WTC11 (cell line): ENCODE results near the gene SIGLEC1. TPM values are rescaled to one million over a fixed set of nuclear protein-coding genes. Genes with fewer than 3 reads are reported as not detected.
A peak's percentile ranks its signal among the peaks of the same experiment; 100 is the strongest.

Experiments used
- ATAC-seq: fragments of 200-7000 bp; cut with Tn5 transposase; 2 replicates; pipeline ENCODE4 v1.10.0; 2021; ENCODE audit warnings: mild to moderate bottlenecking, moderate library complexity
- CTCF ChIA-PET: fragments of 300-600 bp; sonication (Branson Sonifier 250); formaldehyde crosslinking; loops from one replicate; lab custom pipeline; 2021; ENCODE audit warnings: antibody characterized with exemption; lab: Charles Lee
- POLR2A ChIA-PET: fragments of 350-600 bp; sonication (Branson Sonifier 250); formaldehyde crosslinking; loops from one replicate; lab custom pipeline; 2021; ENCODE audit warnings: antibody characterized with exemption; lab: Charles Lee
- DNase-seq: peaks from one replicate; pipeline ENCODE4 v3.0.0; 2021; ENCODE audit warnings: low spot score
- H3K27ac Mint-ChIP-seq: 2 replicates; pipeline ENCODE4 v1.8.0; 2021; ENCODE audit warnings: mixed read lengths
- H3K27me3 Mint-ChIP-seq: 2 replicates; pipeline ENCODE4 v1.8.0; 2021; ENCODE audit warnings: low read depth, mild to moderate bottlenecking, moderate library complexity, mixed read lengths
- H3K36me3 Mint-ChIP-seq: 2 replicates; pipeline ENCODE4 v1.8.0; 2021; ENCODE audit warnings: mixed read lengths
- H3K4me1 Mint-ChIP-seq: 2 replicates; pipeline ENCODE4 v1.8.0; 2022; ENCODE audit warnings: mixed read lengths
- H3K4me3 Mint-ChIP-seq: 2 replicates; pipeline ENCODE4 v1.8.0; 2021; ENCODE audit warnings: mild to moderate bottlenecking, moderate library complexity, mixed read lengths
- H3K9me3 Mint-ChIP-seq: 2 replicates; pipeline ENCODE4 v1.8.0; 2021; ENCODE audit warnings: mixed read lengths
- AR ChIP-seq: fragments of 250-450 bp; sonication (Bioruptor Pico); IDR thresholded peaks from 2 replicates; pipeline ENCODE4 v1.9.0; 2021; ENCODE audit warnings: mild to moderate bottlenecking
- ATF2 ChIP-seq: sonication (generic); formaldehyde crosslinking; IDR thresholded peaks from 2 replicates; pipeline ENCODE4 v1.8.1; 2022; ENCODE audit warnings: low read depth, missing genetic modification reagents, borderline replicate concordance
- HMGXB4 ChIP-seq: sonication (generic); formaldehyde crosslinking; IDR thresholded peaks from 2 replicates; pipeline ENCODE4 v1.8.1; 2023; ENCODE audit warnings: mild to moderate bottlenecking, moderate library complexity, missing genetic modification reagents
- JAZF1 ChIP-seq: fragments of 250-450 bp; sonication (Bioruptor Pico); IDR thresholded peaks from 2 replicates; pipeline ENCODE4 v1.9.0; 2021; ENCODE audit warnings: moderate library complexity, mild to moderate bottlenecking, inconsistent platforms
- PRRX2 ChIP-seq: fragments of 250-450 bp; sonication (Bioruptor Pico); IDR thresholded peaks from 2 replicates; pipeline ENCODE4 v1.8.0; 2021; ENCODE audit warnings: mild to moderate bottlenecking
- RELA ChIP-seq: sonication (generic); formaldehyde crosslinking; IDR thresholded peaks from 2 replicates; pipeline ENCODE4 v1.8.1; 2022; ENCODE audit warnings: missing genetic modification reagents, mild to moderate bottlenecking, borderline replicate concordance
- SMAD4 ChIP-seq: sonication (generic); formaldehyde crosslinking; IDR thresholded peaks from 2 replicates; pipeline ENCODE4 v1.8.0; 2022; ENCODE audit warnings: mild to moderate bottlenecking, missing genetic modification reagents
- SOX15 ChIP-seq: fragments of 250-450 bp; sonication (Bioruptor Pico); IDR thresholded peaks from 2 replicates; pipeline ENCODE4 v1.9.0; 2021; ENCODE audit warnings: mild to moderate bottlenecking
- TCF7 ChIP-seq: sonication (generic); formaldehyde crosslinking; IDR thresholded peaks from 2 replicates; pipeline ENCODE4 v1.8.0; 2022; ENCODE audit warnings: mild to moderate bottlenecking, low read depth, missing genetic modification reagents, moderate library complexity
- TEAD4 ChIP-seq: sonication (generic); formaldehyde crosslinking; IDR thresholded peaks from 2 replicates; pipeline ENCODE4 v1.8.0; 2022; ENCODE audit warnings: mild to moderate bottlenecking, missing genetic modification reagents
- ZBTB21 ChIP-seq: sonication (generic); formaldehyde crosslinking; IDR thresholded peaks from 2 replicates; pipeline ENCODE4 v1.8.1; 2023; ENCODE audit warnings: mild to moderate bottlenecking, missing genetic modification reagents, borderline replicate concordance
- ZNF121 ChIP-seq: sonication (generic); formaldehyde crosslinking; IDR thresholded peaks from 2 replicates; pipeline ENCODE4 v1.8.0; 2023; ENCODE audit warnings: missing genetic modification reagents
- ZNF263 ChIP-seq: sonication (generic); formaldehyde crosslinking; IDR thresholded peaks from 2 replicates; pipeline ENCODE4 v1.8.1; 2022; ENCODE audit warnings: low read depth, mild to moderate bottlenecking, moderate library complexity, missing genetic modification reagents
- total RNA-seq: library from RNA; stranded (reverse); gene quantifications from 3 replicates; pipeline ENCODE4 v1.2.3, GENCODE V29; 2021
- TF ChIP-seq, protein P1 (sequence below): sonication (generic); formaldehyde crosslinking; IDR thresholded peaks from 2 replicates; pipeline ENCODE4 v1.8.0; 2023; ENCODE audit warnings: missing genetic modification reagents, mild to moderate bottlenecking, borderline replicate concordance
- TF ChIP-seq, protein P2 (sequence below): sonication (generic); formaldehyde crosslinking; IDR thresholded peaks from 2 replicates; pipeline ENCODE4 v1.8.1; 2023; ENCODE audit warnings: mild to moderate bottlenecking, missing genetic modification reagents, moderate library complexity
- TF ChIP-seq, protein P3 (sequence below): sonication (generic); formaldehyde crosslinking; IDR thresholded peaks from 2 replicates; pipeline ENCODE4 v1.8.1; 2023; ENCODE audit warnings: mild to moderate bottlenecking, missing genetic modification reagents, borderline replicate concordance

Gene SIGLEC1
- total RNA-seq, 1 experiment from 2014 or later = 0.04 TPM

- Mint-ChIP-seq H3K9me3 (no peaks in the 10 kb centered on the region), H3K27me3 (peaks cover 38% of the 10 kb centered on the region), H3K4me3 (no peak overlapping the region), H3K36me3 (no peaks in the 10 kb centered on the region), H3K4me1 (peaks cover 30% of the 10 kb centered on the region), H3K27ac (no peak overlapping the region)
- DNase-seq (peak; percentile 38), ATAC-seq (peak; percentile 29)
- ChIA-PET POLR2A (no interaction called here), CTCF (interaction anchor here (0.7 to 6.4 kb wide), 18 partner anchors 11 to 111 kb away, joined by 3 to 56 read pairs (median 4); partner anchors contain the start of genes ADAM33, ADISSP, HSPA12B and SIGLEC1)
- TF ChIP-seq ZNF121 (no peak), TEAD4 (CRISPR knock-in tag) (no peak), RELA (CRISPR knock-in tag) (no peak), SMAD4 (CRISPR knock-in tag) (no peak), JAZF1 (CRISPR knock-in tag) (no peak), ZNF263 (CRISPR knock-in tag) (no peak), HMGXB4 (no peak), PRRX2 (CRISPR knock-in tag) (no peak), SOX15 (CRISPR knock-in tag) (no peak)
- TF ChIP-seq, protein P1, sequence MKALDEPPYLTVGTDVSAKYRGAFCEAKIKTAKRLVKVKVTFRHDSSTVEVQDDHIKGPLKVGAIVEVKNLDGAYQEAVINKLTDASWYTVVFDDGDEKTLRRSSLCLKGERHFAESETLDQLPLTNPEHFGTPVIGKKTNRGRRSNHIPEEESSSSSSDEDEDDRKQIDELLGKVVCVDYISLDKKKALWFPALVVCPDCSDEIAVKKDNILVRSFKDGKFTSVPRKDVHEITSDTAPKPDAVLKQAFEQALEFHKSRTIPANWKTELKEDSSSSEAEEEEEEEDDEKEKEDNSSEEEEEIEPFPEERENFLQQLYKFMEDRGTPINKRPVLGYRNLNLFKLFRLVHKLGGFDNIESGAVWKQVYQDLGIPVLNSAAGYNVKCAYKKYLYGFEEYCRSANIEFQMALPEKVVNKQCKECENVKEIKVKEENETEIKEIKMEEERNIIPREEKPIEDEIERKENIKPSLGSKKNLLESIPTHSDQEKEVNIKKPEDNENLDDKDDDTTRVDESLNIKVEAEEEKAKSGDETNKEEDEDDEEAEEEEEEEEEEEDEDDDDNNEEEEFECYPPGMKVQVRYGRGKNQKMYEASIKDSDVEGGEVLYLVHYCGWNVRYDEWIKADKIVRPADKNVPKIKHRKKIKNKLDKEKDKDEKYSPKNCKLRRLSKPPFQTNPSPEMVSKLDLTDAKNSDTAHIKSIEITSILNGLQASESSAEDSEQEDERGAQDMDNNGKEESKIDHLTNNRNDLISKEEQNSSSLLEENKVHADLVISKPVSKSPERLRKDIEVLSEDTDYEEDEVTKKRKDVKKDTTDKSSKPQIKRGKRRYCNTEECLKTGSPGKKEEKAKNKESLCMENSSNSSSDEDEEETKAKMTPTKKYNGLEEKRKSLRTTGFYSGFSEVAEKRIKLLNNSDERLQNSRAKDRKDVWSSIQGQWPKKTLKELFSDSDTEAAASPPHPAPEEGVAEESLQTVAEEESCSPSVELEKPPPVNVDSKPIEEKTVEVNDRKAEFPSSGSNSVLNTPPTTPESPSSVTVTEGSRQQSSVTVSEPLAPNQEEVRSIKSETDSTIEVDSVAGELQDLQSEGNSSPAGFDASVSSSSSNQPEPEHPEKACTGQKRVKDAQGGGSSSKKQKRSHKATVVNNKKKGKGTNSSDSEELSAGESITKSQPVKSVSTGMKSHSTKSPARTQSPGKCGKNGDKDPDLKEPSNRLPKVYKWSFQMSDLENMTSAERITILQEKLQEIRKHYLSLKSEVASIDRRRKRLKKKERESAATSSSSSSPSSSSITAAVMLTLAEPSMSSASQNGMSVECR (CRISPR knock-in tag) = no peak
- TF ChIP-seq, protein P2, sequence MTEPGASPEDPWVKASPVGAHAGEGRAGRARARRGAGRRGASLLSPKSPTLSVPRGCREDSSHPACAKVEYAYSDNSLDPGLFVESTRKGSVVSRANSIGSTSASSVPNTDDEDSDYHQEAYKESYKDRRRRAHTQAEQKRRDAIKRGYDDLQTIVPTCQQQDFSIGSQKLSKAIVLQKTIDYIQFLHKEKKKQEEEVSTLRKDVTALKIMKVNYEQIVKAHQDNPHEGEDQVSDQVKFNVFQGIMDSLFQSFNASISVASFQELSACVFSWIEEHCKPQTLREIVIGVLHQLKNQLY (CRISPR knock-in tag) = no peak
- TF ChIP-seq, protein P3, sequence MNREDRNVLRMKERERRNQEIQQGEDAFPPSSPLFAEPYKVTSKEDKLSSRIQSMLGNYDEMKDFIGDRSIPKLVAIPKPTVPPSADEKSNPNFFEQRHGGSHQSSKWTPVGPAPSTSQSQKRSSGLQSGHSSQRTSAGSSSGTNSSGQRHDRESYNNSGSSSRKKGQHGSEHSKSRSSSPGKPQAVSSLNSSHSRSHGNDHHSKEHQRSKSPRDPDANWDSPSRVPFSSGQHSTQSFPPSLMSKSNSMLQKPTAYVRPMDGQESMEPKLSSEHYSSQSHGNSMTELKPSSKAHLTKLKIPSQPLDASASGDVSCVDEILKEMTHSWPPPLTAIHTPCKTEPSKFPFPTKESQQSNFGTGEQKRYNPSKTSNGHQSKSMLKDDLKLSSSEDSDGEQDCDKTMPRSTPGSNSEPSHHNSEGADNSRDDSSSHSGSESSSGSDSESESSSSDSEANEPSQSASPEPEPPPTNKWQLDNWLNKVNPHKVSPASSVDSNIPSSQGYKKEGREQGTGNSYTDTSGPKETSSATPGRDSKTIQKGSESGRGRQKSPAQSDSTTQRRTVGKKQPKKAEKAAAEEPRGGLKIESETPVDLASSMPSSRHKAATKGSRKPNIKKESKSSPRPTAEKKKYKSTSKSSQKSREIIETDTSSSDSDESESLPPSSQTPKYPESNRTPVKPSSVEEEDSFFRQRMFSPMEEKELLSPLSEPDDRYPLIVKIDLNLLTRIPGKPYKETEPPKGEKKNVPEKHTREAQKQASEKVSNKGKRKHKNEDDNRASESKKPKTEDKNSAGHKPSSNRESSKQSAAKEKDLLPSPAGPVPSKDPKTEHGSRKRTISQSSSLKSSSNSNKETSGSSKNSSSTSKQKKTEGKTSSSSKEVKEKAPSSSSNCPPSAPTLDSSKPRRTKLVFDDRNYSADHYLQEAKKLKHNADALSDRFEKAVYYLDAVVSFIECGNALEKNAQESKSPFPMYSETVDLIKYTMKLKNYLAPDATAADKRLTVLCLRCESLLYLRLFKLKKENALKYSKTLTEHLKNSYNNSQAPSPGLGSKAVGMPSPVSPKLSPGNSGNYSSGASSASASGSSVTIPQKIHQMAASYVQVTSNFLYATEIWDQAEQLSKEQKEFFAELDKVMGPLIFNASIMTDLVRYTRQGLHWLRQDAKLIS (CRISPR knock-in tag) = no peak
Observed at GRCh38 chr20:3670511-3670910, 41.9 kb downstream of the SIGLEC1 start.

DNA sequence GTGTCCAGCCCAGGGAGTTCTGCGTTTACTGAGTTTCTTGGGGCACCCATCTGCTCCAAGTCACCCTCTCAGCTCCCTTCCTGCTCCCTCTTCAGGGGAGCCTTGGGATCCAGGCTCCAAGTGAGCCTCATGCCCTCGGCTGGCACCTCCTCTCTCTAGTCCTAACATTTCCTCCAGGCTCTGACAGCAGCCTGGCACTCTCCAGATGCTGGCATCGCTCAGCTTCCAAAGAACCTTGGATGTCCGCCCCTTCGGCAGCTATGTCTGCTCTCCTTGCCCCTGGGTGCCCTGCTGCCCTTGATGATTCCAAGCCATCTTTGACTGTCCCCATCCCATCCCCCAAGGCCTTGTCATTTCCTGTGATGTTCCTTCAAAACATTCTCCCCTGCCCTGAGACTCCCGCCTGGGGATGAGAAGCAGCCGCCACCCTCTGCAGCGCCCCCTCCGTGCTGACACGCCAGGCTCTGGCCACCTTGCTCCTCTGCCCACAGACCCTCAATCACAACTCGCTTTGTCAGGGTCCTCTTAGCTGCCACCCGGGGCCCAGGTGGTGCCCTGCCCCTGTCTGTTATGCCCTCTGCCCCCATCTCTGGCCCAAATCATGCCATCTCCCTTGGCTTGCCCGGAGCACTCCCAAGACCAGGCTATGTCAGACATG, 42.6 kb downstream of the SIGLEC1 start:
- Mint-ChIP-seq H3K4me3 (no peak overlapping the region), H3K4me1 (peaks cover 25% of the 10 kb centered on the region), H3K27ac (no peak overlapping the region), H3K27me3 (peaks cover 40% of the 10 kb centered on the region), H3K9me3 (no peaks in the 10 kb centered on the region), H3K36me3 (no peaks in the 10 kb centered on the region)
- ATAC-seq (no peak), DNase-seq (no peak)
- CTCF ChIA-PET = interaction anchor here (1.0 to 6.4 kb wide), 8 partner anchors 11 to 111 kb away, joined by 4 to 56 read pairs (median 7); partner anchors contain the start of genes ADAM33, ADISSP, SIGLEC1 and SPEF1
- POLR2A ChIA-PET = no interaction called here
- TF ChIP-seq AR (CRISPR knock-in tag) (no peak), ZBTB21 (CRISPR knock-in tag) (no peak), ATF2 (no peak), TCF7 (no peak)
